Peyer's patch (tissue), 4 donors: ENCODE data around the gene MIGA2. TPM values are rescaled to one million over a fixed set of nuclear protein-coding genes. Genes with fewer than 3 reads are reported as not detected.

Experiments
- DNase-seq, 3 donors: peaks; one replicate each; pipeline ENCODE4 v3.0.0-alpha.2; 2017 to 2019
- H3K27ac ChIP-seq, 4 donors: fragments of 200-600 bp; sonication (generic); one replicate each; pipeline ENCODE4 v1.5.1; 2016 to 2019
- H3K27me3 ChIP-seq, 2 donors: fragments of 200-600 bp; sonication (generic); one replicate each; pipeline ENCODE4 v1.5.1; 2019
- H3K36me3 ChIP-seq, 3 donors: fragments of 200-600 bp; sonication (generic); one replicate each; pipeline ENCODE4 v1.5.1; 2016 to 2019
- H3K4me1 ChIP-seq, 4 donors: fragments of 200-600 bp; sonication (generic); one replicate each; pipeline ENCODE4 v1.5.1; 2016 to 2019
- H3K4me3 ChIP-seq, 4 donors: fragments of 200-600 bp; sonication (generic); 1 replicate in 3 of 4; 2 replicates in 1 of 4; pipeline ENCODE4 v1.5.1; 2016 to 2019; ENCODE audit warnings: mild to moderate bottlenecking in 1 of 4
- H3K9me3 ChIP-seq, 4 donors: fragments of 200-600 bp; sonication (generic); one replicate each; pipeline ENCODE4 v1.5.1; 2016 to 2019; ENCODE audit warnings: mild to moderate bottlenecking in 1 of 4
- CTCF ChIP-seq, 6 experiments: fragments of 450-650 bp in 4 of 6; fragments of 200-600 bp in 2 of 6; sonication (generic) in 1 of 6; IDR thresholded peaks; one replicate each; pipeline ENCODE4 v1.5.1; 2017 to 2019; ENCODE audit warnings: antibody characterized with exemption in 6 of 6, mild to moderate bottlenecking in 3 of 6, moderate library complexity in 1 of 6
- POLR2A ChIP-seq, 2 donors: fragments of 450-650 bp; IDR thresholded peaks; one replicate each; pipeline ENCODE4 v1.5.1; 2017; ENCODE audit warnings: antibody characterized with exemption in 2 of 2, mild to moderate bottlenecking in 2 of 2, moderate library complexity in 2 of 2
- total RNA-seq, 4 donors: library from RNA; depleted of rRNA; stranded (reverse); fragments of >200 nt; gene quantifications; one replicate each; pipeline ENCODE4 v1.1.0, GENCODE V29; 2016

MIGA2 gene
- total RNA-seq, 4 donors from 2014 or later = 68.5 to 174 (median 125) TPM

GRCh38 chr9:129022037-129022436 lies 14.4 kb upstream of the MIGA2 start:
- Histone ChIP-seq H3K9me3 (no peaks in the 10 kb centered on the region), H3K36me3 (peaks cover 0 to 17% (median 0%) of the 10 kb centered on the region in 3 donors), H3K27ac (peak overlapping the region in 1 of 4 donors; percentile 46), H3K27me3 (no peaks in the 10 kb centered on the region), H3K4me1 (peaks cover 0 to 34% (median 12%) of the 10 kb centered on the region in 4 donors), H3K4me3 (no peak overlapping the region)
- no peak for TF ChIP-seq CTCF (IDR thresholded peaks at IDR 0.05)
- no peak for TF ChIP-seq POLR2A (IDR thresholded peaks at IDR 0.05)
- no peak for DNase-seq

GRCh38 chr9:129023036-129023907 lies 13.2 kb upstream of the MIGA2 start:
- DNase-seq = no peak
- TF ChIP-seq POLR2A (IDR thresholded peaks at IDR 0.05) (no peak), CTCF (IDR thresholded peaks at IDR 0.05) (no peak)
- no peaks in the 10 kb centered on the region for H3K27me3 ChIP-seq
- H3K36me3 ChIP-seq = peaks cover 0 to 6% (median 0%) of the 10 kb centered on the region in 3 donors
- peak overlapping the region in 1 of 4 donors; percentile 46 for H3K27ac ChIP-seq
- no peaks in the 10 kb centered on the region for H3K9me3 ChIP-seq
- H3K4me3 ChIP-seq = no peak overlapping the region
- H3K4me1 ChIP-seq = peaks cover 0 to 41% (median 18%) of the 10 kb centered on the region in 4 donors

GRCh38 chr9:129023908-129024233 lies 12.6 kb upstream of the MIGA2 start:
- Histone ChIP-seq H3K9me3 (no peaks in the 10 kb centered on the region), H3K27me3 (no peaks in the 10 kb centered on the region), H3K4me1 (peaks cover 0 to 45% (median 18%) of the 10 kb centered on the region in 4 donors), H3K27ac (no peak overlapping the region), H3K36me3 (peaks cover 0 to under 1% (median 0%) of the 10 kb centered on the region in 3 donors), H3K4me3 (no peak overlapping the region)
- DNase-seq = no peak
- TF ChIP-seq POLR2A (IDR thresholded peaks at IDR 0.05) (no peak), CTCF (IDR thresholded peaks at IDR 0.05) (no peak)

GRCh38 chr9:129026442-129027223 lies 9.8 kb upstream of the MIGA2 start:
- H3K9me3 ChIP-seq = no peaks in the 10 kb centered on the region
- peak overlapping the region; percentile 73 to 89 (median 80) for H3K27ac ChIP-seq
- no peaks in the 10 kb centered on the region for H3K36me3 ChIP-seq
- H3K4me3 ChIP-seq = peak overlapping the region; percentile 79 to 90 (median 80)
- TF ChIP-seq CTCF (IDR thresholded peaks at IDR 0.05) = no peak
- TF ChIP-seq POLR2A (IDR thresholded peaks at IDR 0.05) = no peak
- peaks cover 4 to 47% (median 18%) of the 10 kb centered on the region in 4 donors for H3K4me1 ChIP-seq
- DNase-seq = peak in 1 of 3 donors; percentile 67
- no peaks in the 10 kb centered on the region for H3K27me3 ChIP-seq

- Histone ChIP-seq H3K4me3 (peak overlapping the region; percentile 79 to 90 (median 80)), H3K36me3 (no peaks in the 10 kb centered on the region), H3K9me3 (no peaks in the 10 kb centered on the region), H3K27me3 (no peaks in the 10 kb centered on the region), H3K27ac (peak overlapping the region; percentile 73 to 89 (median 80)), H3K4me1 (peaks cover 4 to 41% (median 18%) of the 10 kb centered on the region in 4 donors)
- no peak for DNase-seq
- no peak for TF ChIP-seq POLR2A (IDR thresholded peaks at IDR 0.05)
- TF ChIP-seq CTCF (IDR thresholded peaks at IDR 0.05) = no peak
These were observed 9.2 kb upstream of the MIGA2 start for GRCh38 chr9:129027224-129027684.
